BLaER1 (cell line): ENCODE measurements around the gene GRIN2A.

ENCODE experiments used
- H3K27ac ChIP-seq: shearing (Covaris generic); formaldehyde crosslinking; 2 replicates; pipeline ENCODE4 v1.8.1; 2022
- H3K27me3 ChIP-seq: shearing (Covaris generic); formaldehyde crosslinking; 2 replicates; pipeline ENCODE4 v1.8.1; 2022
- H3K36me3 ChIP-seq: shearing (Covaris generic); formaldehyde crosslinking; 2 replicates; pipeline ENCODE4 v1.8.1; 2022
- H3K4me1 ChIP-seq: shearing (Covaris generic); formaldehyde crosslinking; 2 replicates; pipeline ENCODE4 v1.8.1; 2022
- H3K4me2 ChIP-seq: shearing (Covaris generic); formaldehyde crosslinking; 2 replicates; pipeline ENCODE4 v1.8.1; 2022
- H3K4me3 ChIP-seq: shearing (Covaris generic); formaldehyde crosslinking; 2 replicates; pipeline ENCODE4 v1.8.1; 2022
- H3K9ac ChIP-seq: shearing (Covaris generic); formaldehyde crosslinking; 2 replicates; pipeline ENCODE4 v1.8.1; 2022
- H3K9me3 ChIP-seq: shearing (Covaris generic); formaldehyde crosslinking; 2 replicates; pipeline ENCODE4 v1.8.1; 2022
- H4K20me1 ChIP-seq: shearing (Covaris generic); formaldehyde crosslinking; 2 replicates; pipeline ENCODE4 v1.8.1; 2022
- Cebpa-rat ChIP-seq: shearing (Covaris generic); IDR thresholded peaks from 2 replicates; pipeline ENCODE4 v1.8.1; 2022

The GRIN2A gene

DNA sequence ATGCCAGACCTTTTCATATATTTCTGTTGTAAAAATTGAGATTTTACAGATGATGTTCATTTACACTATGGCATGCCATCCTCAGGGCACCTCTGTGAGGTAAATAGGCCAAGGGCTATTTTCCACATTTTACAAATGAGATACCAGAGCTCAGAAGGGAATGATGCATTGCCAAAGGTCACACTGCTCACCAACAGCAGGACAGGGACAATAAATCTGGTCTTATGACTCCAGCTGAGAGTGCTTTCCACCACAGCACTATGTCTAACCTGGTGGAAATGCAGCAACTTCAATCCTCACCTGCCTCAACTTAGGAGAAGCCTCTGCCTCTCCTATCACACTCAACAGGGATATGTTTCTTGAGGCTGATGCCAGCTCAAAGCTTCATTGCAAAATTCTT lies 40.6 kb downstream of the GRIN2A start:
- H3K4me1 ChIP-seq, result no peaks in the 10 kb centered on the region
- H3K9me3 ChIP-seq, result no peaks in the 10 kb centered on the region
- H3K27ac ChIP-seq, result no peak overlapping the region
- TF ChIP-seq Cebpa-rat, result no peak
- no peak overlapping the region for H3K9ac ChIP-seq
- no peak overlapping the region for H3K4me3 ChIP-seq
- H3K27me3 ChIP-seq, result no peaks in the 10 kb centered on the region
- H3K4me2 ChIP-seq, result no peak overlapping the region
- H4K20me1 ChIP-seq, result no peaks in the 10 kb centered on the region
- H3K36me3 ChIP-seq, result no peaks in the 10 kb centered on the region

DNA sequence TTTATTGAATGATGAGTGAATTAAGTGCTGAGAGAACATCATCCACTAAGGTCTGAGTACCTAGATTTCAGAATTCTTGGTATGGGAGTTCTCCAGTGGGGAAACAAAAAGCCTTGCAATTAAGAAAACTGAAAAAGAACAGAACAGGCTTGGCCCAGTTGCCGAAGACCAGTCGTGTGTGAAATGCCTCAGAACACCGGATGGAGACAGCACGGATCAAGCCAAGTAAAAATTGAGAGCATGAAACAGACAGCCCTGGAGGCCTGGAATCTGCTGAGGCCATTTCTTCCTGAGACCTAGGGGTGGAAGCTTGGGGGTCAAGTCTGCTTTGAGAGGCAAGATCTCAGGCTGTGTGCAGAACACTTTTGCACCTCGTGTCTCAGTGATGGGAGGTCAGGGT lies 43.3 kb downstream of the GRIN2A start:
- Histone ChIP-seq H3K27ac (no peak overlapping the region), H4K20me1 (no peaks in the 10 kb centered on the region), H3K4me1 (no peaks in the 10 kb centered on the region), H3K4me3 (no peak overlapping the region), H3K4me2 (no peak overlapping the region), H3K36me3 (no peaks in the 10 kb centered on the region), H3K9me3 (no peaks in the 10 kb centered on the region), H3K9ac (no peak overlapping the region), H3K27me3 (no peaks in the 10 kb centered on the region)
- TF ChIP-seq Cebpa-rat, result no peak

DNA sequence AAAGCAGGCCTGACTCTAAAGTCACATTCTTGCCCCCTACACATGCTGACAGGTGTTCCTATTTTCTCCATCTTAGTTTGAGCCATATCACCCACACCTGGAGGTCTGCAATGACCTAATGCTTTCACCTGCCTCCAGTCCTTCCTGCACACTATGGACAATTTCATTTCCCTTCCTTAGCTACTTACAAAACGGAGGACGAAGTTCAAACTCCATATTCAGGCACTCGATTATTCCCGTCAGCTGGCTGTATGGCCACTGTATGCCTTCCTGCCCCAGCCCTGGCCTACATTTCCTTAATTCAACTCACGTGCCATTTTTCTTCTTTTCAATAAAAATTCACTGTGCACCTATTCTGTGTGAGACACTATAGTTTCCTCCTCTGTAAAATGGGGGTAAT lies 44.9 kb downstream of the GRIN2A start:
- Histone ChIP-seq H4K20me1 (no peaks in the 10 kb centered on the region), H3K9me3 (no peaks in the 10 kb centered on the region; the same call in 1 of the 2 replicates), H3K27ac (no peak overlapping the region), H3K36me3 (no peaks in the 10 kb centered on the region), H3K4me1 (no peaks in the 10 kb centered on the region), H3K9ac (no peak overlapping the region), H3K4me3 (no peak overlapping the region), H3K27me3 (no peaks in the 10 kb centered on the region), H3K4me2 (no peak overlapping the region)
- TF ChIP-seq Cebpa-rat, result no peak

DNA sequence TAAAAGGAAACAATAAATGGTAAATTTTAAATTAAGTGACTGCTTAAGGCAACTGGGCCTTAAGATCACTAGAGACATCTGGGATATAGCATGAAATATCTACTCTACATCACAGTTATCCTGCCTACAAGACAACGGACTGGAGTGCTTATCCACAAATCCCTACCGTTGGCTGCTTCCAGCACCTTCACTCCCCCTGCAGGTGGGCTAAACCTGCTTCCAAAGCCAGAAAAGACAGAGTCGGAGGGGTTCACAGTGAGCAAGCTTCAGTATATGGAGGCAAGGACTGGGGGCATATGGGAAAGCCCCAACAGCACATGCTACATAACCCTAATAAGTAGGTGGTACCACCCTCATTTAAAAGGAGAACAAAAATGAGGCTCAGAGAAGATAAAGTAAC lies 45.3 kb downstream of the GRIN2A start:
- no peaks in the 10 kb centered on the region for H3K4me1 ChIP-seq
- H4K20me1 ChIP-seq, result no peaks in the 10 kb centered on the region
- TF ChIP-seq Cebpa-rat, result no peak
- no peak overlapping the region for H3K9ac ChIP-seq
- no peaks in the 10 kb centered on the region; the same call in 1 of the 2 replicates for H3K9me3 ChIP-seq
- no peaks in the 10 kb centered on the region for H3K27me3 ChIP-seq
- H3K27ac ChIP-seq, result no peak overlapping the region
- H3K36me3 ChIP-seq, result no peaks in the 10 kb centered on the region
- H3K4me2 ChIP-seq, result no peak overlapping the region
- H3K4me3 ChIP-seq, result no peak overlapping the region

DNA sequence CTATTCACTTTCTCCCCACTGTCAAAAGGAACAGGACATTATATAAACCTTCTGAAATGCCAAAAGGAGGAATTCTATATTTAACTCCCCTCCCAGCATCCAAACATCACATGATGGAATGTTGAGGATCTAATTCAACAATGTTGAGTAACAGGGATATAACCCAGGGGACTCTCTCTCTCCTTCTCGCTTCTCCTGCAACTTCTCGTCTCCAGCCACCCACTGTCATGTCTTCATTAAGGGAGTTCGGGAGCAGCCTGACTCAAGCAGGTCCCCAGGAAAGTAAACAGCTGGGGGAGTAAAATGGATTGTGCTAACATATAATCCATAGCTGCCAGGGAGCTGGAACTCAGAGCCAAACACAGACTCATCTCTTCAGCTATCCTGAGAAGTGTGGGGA lies 51.7 kb downstream of the GRIN2A start:
- no peak for TF ChIP-seq Cebpa-rat
- Histone ChIP-seq H3K9ac (no peak overlapping the region), H3K4me2 (no peak overlapping the region), H3K27me3 (no peaks in the 10 kb centered on the region), H3K36me3 (no peaks in the 10 kb centered on the region), H3K9me3 (no peaks in the 10 kb centered on the region; the same call in 1 of the 2 replicates), H4K20me1 (no peaks in the 10 kb centered on the region), H3K27ac (no peak overlapping the region), H3K4me3 (no peak overlapping the region), H3K4me1 (no peaks in the 10 kb centered on the region)

DNA sequence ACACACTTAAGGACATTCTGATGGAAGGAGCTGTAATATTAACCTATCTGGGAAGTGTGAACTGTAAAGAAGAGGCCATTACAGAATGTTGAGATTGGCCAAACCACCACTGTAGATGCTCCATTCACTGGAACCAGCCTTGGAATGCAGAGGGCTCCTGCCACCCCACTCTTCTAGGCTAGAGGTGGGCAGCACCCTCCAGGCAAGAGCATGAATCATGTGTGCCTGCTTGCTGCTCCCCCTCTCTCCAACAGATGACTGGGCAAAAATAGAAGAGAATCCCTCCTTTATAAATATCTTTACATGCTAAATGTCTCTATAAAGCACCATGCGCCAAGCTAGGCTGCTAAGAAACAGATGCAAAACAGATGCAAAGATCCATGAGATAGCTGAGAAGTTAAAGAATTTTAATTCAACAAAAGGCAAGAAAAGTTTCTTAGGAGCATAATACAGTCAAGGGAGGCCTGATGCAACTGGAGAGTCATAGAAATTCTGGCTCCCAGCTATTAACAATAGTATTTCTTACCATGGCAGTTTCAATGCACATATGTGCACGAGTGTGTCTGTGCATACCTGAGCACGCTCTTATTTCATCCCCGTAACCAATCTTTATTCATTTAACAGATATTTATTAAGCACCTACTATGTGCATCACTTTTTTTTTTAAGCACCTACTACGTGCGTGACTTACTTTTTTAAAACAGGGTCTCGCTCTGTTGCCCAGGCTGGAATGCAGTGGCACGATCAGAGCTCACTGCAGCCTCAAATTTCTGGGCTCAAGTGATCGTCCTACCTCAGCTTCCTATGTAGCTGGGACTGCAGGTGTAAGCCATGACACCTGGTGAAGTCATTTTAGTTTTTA lies 53.6 kb downstream of the GRIN2A start:
- H3K27ac ChIP-seq, result no peak overlapping the region
- no peaks in the 10 kb centered on the region for H3K4me1 ChIP-seq
- no peak overlapping the region for H3K9ac ChIP-seq
- H3K4me3 ChIP-seq, result no peak overlapping the region
- H3K4me2 ChIP-seq, result no peak overlapping the region
- no peak for TF ChIP-seq Cebpa-rat
- no peaks in the 10 kb centered on the region; the same call in 1 of the 2 replicates for H3K9me3 ChIP-seq
- H4K20me1 ChIP-seq, result no peaks in the 10 kb centered on the region
- no peaks in the 10 kb centered on the region for H3K27me3 ChIP-seq
- H3K36me3 ChIP-seq, result no peaks in the 10 kb centered on the region

DNA sequence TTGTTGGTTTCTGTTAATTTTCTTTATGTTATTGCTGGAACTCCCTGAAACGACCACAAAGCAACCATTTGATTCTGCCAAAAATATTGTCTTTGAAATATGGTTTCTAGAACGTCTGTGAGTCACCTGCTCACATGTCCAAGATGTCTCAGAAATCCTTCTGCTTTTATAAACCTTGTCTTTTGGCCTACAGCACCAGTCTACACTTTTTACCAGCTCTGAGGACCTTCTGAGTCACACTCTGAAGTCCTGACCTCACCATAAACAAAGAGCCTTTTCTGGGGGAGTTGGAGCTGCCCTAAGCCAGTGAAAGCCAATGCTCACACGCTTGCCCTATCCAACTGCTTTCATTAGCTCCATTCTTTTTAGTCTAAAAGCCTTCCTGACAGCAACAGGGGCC lies 55.5 kb downstream of the GRIN2A start:
- Histone ChIP-seq H3K36me3 (no peaks in the 10 kb centered on the region), H3K4me2 (no peak overlapping the region), H3K4me3 (no peak overlapping the region), H3K9ac (no peak overlapping the region), H4K20me1 (no peaks in the 10 kb centered on the region), H3K9me3 (no peaks in the 10 kb centered on the region), H3K27me3 (no peaks in the 10 kb centered on the region), H3K4me1 (no peaks in the 10 kb centered on the region), H3K27ac (no peak overlapping the region)
- no peak for TF ChIP-seq Cebpa-rat

DNA sequence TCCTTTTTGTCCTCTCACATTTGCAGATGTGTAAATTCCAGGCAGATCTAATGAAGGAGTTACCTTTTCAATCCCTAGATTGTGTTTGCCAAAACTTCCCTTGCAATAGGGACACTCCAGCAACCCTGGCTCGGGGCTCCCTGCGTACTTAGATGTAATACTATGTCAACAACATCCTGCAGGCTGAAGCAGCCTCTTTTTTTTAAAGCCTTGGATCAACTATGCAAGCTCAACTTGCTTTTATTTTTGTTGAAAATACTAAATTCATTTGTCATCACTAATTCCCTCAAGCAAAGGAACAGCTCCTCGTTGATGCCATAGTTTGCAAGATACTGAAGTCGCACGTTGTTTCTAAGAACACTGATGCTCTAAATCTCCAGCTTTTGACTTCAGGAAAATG lies 59.1 kb downstream of the GRIN2A start:
- Histone ChIP-seq H3K27me3 (no peaks in the 10 kb centered on the region), H3K36me3 (no peaks in the 10 kb centered on the region), H4K20me1 (no peaks in the 10 kb centered on the region), H3K4me3 (no peak overlapping the region), H3K9me3 (no peaks in the 10 kb centered on the region), H3K27ac (no peak overlapping the region), H3K4me2 (no peak overlapping the region), H3K4me1 (no peaks in the 10 kb centered on the region), H3K9ac (no peak overlapping the region)
- no peak for TF ChIP-seq Cebpa-rat

DNA sequence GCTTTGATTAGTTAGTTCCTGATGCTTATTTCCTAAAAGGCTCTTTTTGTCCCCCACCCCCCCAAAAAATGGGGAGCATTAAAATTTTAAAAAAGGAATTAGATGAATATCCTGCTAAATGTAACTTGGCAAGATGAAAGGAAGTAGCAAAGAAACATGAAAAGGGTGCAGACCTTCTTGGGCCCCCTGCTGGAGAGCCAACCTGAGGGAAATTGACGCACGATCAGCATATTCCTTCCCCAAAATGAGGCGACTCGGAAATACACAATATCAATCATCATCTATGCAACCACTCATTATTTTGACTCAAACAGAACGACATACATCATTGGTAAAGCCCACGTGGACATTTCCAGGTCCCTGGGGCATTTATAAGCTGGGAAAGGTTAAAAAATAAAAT lies 59.7 kb downstream of the GRIN2A start:
- Histone ChIP-seq H3K4me1 (no peaks in the 10 kb centered on the region), H3K4me2 (no peak overlapping the region), H3K27me3 (no peaks in the 10 kb centered on the region), H3K36me3 (no peaks in the 10 kb centered on the region), H3K9me3 (no peaks in the 10 kb centered on the region), H3K9ac (no peak overlapping the region), H4K20me1 (no peaks in the 10 kb centered on the region), H3K4me3 (no peak overlapping the region), H3K27ac (no peak overlapping the region)
- TF ChIP-seq Cebpa-rat, result no peak

DNA sequence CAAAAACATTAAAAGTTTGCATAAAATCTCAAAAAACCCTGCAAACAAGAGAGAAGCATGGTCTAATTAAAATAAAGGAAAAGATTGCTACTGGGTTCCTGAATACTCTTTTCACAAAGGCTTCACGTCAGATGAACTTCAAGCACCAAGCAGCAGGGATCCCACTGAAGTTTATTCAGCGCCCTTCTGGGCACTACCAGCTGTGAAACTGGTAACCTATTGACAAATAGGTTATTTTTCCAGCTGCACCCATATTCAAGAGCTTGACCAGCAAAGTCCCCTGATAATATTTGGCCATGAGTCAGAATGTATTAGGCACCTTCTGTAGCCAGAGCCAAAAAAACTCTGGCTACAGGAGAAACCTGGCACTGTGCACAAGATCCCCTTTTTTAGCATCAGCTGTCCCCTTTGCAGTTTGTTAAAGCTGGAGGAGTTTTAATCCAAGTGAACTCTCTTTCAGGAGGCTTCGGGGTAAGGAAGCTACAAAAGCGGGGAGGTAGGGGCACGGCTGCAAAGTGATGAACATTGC lies 60.3 kb downstream of the GRIN2A start:
- Histone ChIP-seq H4K20me1 (no peaks in the 10 kb centered on the region), H3K9ac (no peak overlapping the region), H3K4me3 (no peak overlapping the region), H3K27ac (no peak overlapping the region), H3K4me1 (no peaks in the 10 kb centered on the region), H3K36me3 (no peaks in the 10 kb centered on the region), H3K9me3 (no peaks in the 10 kb centered on the region), H3K27me3 (no peaks in the 10 kb centered on the region), H3K4me2 (no peak overlapping the region)
- no peak for TF ChIP-seq Cebpa-rat
